ENCODE data around the gene HGF.

DNA sequence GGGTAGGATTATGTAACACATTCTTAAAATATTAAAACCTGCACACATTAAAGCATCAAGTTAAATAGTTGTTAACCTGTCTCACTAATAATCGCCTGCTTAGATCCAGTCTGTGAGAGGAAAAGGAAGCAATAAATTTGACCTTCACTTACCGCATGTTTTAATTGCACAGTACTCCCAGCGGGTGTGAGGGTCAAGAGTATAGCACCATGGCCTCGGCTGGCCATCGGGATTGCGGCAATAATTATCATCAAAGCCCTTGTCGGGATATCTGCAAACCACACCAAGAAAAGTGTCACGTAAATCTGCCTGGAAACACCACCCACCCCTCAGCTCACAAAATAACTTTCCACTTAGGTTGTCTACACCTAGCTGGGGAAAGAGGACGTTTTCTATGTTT, 26.6 kb downstream of the HGF start:
- TF ChIP-seq, protein P1, sequence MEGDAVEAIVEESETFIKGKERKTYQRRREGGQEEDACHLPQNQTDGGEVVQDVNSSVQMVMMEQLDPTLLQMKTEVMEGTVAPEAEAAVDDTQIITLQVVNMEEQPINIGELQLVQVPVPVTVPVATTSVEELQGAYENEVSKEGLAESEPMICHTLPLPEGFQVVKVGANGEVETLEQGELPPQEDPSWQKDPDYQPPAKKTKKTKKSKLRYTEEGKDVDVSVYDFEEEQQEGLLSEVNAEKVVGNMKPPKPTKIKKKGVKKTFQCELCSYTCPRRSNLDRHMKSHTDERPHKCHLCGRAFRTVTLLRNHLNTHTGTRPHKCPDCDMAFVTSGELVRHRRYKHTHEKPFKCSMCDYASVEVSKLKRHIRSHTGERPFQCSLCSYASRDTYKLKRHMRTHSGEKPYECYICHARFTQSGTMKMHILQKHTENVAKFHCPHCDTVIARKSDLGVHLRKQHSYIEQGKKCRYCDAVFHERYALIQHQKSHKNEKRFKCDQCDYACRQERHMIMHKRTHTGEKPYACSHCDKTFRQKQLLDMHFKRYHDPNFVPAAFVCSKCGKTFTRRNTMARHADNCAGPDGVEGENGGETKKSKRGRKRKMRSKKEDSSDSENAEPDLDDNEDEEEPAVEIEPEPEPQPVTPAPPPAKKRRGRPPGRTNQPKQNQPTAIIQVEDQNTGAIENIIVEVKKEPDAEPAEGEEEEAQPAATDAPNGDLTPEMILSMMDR (IDR thresholded peaks at IDR 0.05; ENCODE audit: low read length): no peak
- no peak for TF ChIP-seq EZH2 (IDR thresholded peaks at IDR 0.05; ENCODE audit: borderline replicate concordance, low read length)

Data from OCI-LY1 (cell line).